ENCODE measurements around the gene ITPR2. TPM values are rescaled to one million over a fixed set of nuclear protein-coding genes. Genes with fewer than 3 reads are reported as not detected.
A peak's percentile ranks its signal among the peaks of the same experiment; 100 is the strongest.

ITPR2 gene
- total RNA-seq, 4 donors from 2014 or later, result 32.6 to 49.8 (median 39.9) TPM

- 85 to 91% methylated on average over 10 of the region's 10 CpGs for WGBS, 2 donors
- DNase-seq (ENCODE audit: low spot score in 2 of 2), result peak in 1 of 2 donors; percentile 7
- no peaks in the 10 kb centered on the region for H3K36me3 ChIP-seq
Measured at GRCh38 chr12:26360062-26360461, 472.9 kb downstream of the ITPR2 start.

GRCh38 chr12:26359576-26359975 is 473.4 kb downstream of the ITPR2 start:
- WGBS, 2 donors, result 81 to 82% methylated on average over 5 of the region's 5 CpGs
- H3K9me3 ChIP-seq, result no peaks in the 10 kb centered on the region
- H3K27ac ChIP-seq, result no peak overlapping the region
- TF ChIP-seq CTCF (IDR thresholded peaks at IDR 0.05), result no peak
- no peak overlapping the region for H3K4me3 ChIP-seq
- H3K4me1 ChIP-seq, result no peaks in the 10 kb centered on the region
- no peak for DNase-seq (ENCODE audit: low spot score in 2 of 2)
- H3K27me3 ChIP-seq, result no peaks in the 10 kb centered on the region
- H3K36me3 ChIP-seq, result no peaks in the 10 kb centered on the region

More at GRCh38 chr12:26360062-26360461, 472.9 kb downstream of the ITPR2 start:
- no peak for TF ChIP-seq EP300 (IDR thresholded peaks at IDR 0.05)
- TF ChIP-seq CTCF (IDR thresholded peaks at IDR 0.05), result no peak
- no peak for TF ChIP-seq POLR2A (IDR thresholded peaks at IDR 0.05)
- peak overlapping the region in 1 of 4 donors; percentile 36 for H3K27ac ChIP-seq
- no peaks in the 10 kb centered on the region for H3K27me3 ChIP-seq
- H3K4me1 ChIP-seq, result no peaks in the 10 kb centered on the region
- H3K9me3 ChIP-seq, result no peaks in the 10 kb centered on the region
- H3K4me3 ChIP-seq, result no peak overlapping the region

DNA sequence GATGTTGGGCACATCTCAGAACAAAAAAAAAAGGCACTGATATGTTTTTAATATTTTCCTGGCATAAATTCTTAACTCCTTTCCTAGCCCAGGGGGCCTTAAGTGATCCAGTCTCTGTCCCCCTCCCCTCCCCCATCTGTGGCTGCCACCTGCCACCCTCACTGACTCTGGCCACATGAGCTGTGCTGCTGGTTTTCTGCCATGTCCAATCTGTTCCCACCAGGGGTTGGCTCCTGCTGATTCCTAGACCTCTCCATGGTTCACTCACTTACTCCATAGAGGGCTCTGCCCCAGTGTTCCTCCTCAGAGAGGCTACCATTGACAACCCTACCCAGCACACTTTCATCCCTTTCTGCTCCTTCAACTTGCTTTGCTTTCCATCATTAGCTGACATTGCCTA is 474.3 kb downstream of the ITPR2 start:
- no peaks in the 10 kb centered on the region for H3K9me3 ChIP-seq
- no peaks in the 10 kb centered on the region for H3K27me3 ChIP-seq
- H3K36me3 ChIP-seq, result no peaks in the 10 kb centered on the region
- no peak overlapping the region for H3K27ac ChIP-seq
- no peak for DNase-seq (ENCODE audit: low spot score in 2 of 2)
- H3K4me3 ChIP-seq, result no peak overlapping the region
- no peak for TF ChIP-seq EP300 (IDR thresholded peaks at IDR 0.05)
- TF ChIP-seq CTCF (IDR thresholded peaks at IDR 0.05), result no peak
- no peak for TF ChIP-seq POLR2A (IDR thresholded peaks at IDR 0.05)
- no peaks in the 10 kb centered on the region for H3K4me1 ChIP-seq

DNA sequence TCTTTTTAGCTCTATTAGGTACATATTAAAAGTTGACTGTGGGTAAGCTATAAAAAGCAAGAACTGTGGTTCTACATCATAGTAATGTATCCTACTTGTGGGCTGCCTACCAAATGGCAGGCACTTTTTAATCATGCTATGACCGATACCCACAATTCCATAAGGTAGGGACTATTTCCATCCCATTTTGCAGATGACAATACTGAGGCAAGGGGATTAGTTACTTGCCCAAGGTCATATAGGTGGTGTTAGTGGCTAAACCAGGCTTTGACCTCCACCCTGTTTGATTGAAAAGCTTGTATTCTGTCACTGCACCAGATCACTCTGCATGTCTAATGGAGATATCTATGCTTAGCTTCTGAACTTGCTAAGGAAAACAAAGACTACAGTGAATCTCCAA is 485.7 kb downstream of the ITPR2 start:
- no peaks in the 10 kb centered on the region for H3K36me3 ChIP-seq
- H3K27ac ChIP-seq, result no peak overlapping the region
- no peaks in the 10 kb centered on the region for H3K27me3 ChIP-seq
- H3K9me3 ChIP-seq, result no peaks in the 10 kb centered on the region
- no peak for TF ChIP-seq POLR2A (IDR thresholded peaks at IDR 0.05)
- no peak for TF ChIP-seq CTCF (IDR thresholded peaks at IDR 0.05)
- no peak for TF ChIP-seq EP300 (IDR thresholded peaks at IDR 0.05)
- no peak for DNase-seq (ENCODE audit: low spot score in 2 of 2)
- 100% methylated on average over 1 of the region's 1 CpG for WGBS, 2 donors
- H3K4me3 ChIP-seq, result no peak overlapping the region
- H3K4me1 ChIP-seq, result peaks cover 0 to 5% (median 0%) of the 10 kb centered on the region in 4 donors

DNA sequence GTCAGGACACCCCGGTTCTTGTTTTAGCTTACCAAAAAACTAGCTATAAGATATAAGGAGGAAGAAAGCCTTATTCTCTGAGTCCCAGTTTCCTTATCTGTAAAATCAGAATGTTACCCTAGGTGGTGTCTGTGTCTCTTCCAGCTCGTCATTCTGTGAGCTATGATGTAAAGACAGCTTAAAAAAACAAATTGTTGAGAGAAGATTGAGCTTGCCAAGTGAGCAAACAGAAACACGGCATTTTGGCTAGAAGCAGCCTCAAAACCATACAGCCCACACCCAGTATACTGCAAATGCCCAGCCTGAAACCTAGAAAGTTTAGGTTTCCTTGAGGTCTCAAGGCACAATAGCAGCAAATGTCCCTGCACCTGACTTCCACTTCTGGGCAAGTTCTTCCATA is 486.3 kb downstream of the ITPR2 start:
- H3K27ac ChIP-seq, result no peak overlapping the region
- TF ChIP-seq CTCF (IDR thresholded peaks at IDR 0.05) (no peak), EP300 (IDR thresholded peaks at IDR 0.05) (no peak), POLR2A (IDR thresholded peaks at IDR 0.05) (no peak)
- H3K4me3 ChIP-seq, result no peak overlapping the region
- H3K9me3 ChIP-seq, result no peaks in the 10 kb centered on the region
- H3K4me1 ChIP-seq, result peaks cover 0 to 5% (median 2%) of the 10 kb centered on the region in 4 donors
- WGBS, 2 donors, result 61 to 70% methylated on average over 3 of the region's 3 CpGs
- no peaks in the 10 kb centered on the region for H3K27me3 ChIP-seq
- no peaks in the 10 kb centered on the region for H3K36me3 ChIP-seq
- no peak for DNase-seq (ENCODE audit: low spot score in 2 of 2)

All from tibial nerve (tissue), 4 donors.